K562 (cell line): ENCODE measurements around the gene EIPR1. TPM values are rescaled to one million over a fixed set of nuclear protein-coding genes. Genes with fewer than 3 reads are reported as not detected.

Experiments
- ELF1 ChIP-seq: fragments of 200-800 bp; sonication (Bioruptor generic); IDR thresholded peaks from 2 replicates; pipeline ENCODE4 v1.6.1; 2016; ENCODE audit warnings: missing genetic modification characterization, missing compliant biosample characterization
- ELK3 ChIP-seq: fragments of 450-650 bp; formaldehyde crosslinking; IDR thresholded peaks from 2 replicates; pipeline ENCODE4 v1.4.0; 2020; ENCODE audit warnings: mild to moderate bottlenecking
- GMEB1 ChIP-seq: fragments of 250-450 bp; sonication (Bioruptor Pico); IDR thresholded peaks from 2 replicates; pipeline ENCODE4 v1.4.0; 2020; ENCODE audit warnings: mild to moderate bottlenecking
- HNRNPL ChIP-seq: fragments of 200-400 bp; formaldehyde crosslinking; IDR thresholded peaks from 2 replicates; pipeline ENCODE4 v1.6.1; 2017; ENCODE audit warnings: low read depth, mild to moderate bottlenecking, low read length
- KDM2B ChIP-seq: fragments of 250-450 bp; sonication (Bioruptor Pico); IDR thresholded peaks from 2 replicates; pipeline ENCODE4 v1.8.0; 2021; ENCODE audit warnings: mild to moderate bottlenecking, moderate library complexity
- KLF10 ChIP-seq: fragments of 250-450 bp; sonication (Bioruptor Pico); IDR thresholded peaks from 2 replicates; pipeline ENCODE4 v1.6.1; 2021; ENCODE audit warnings: matching md5 sums
- MAFG ChIP-seq: fragments of 450-650 bp; conservative IDR thresholded peaks from 2 replicates; pipeline ENCODE4 v1.6.1; 2016; ENCODE audit warnings: missing genetic modification characterization, missing compliant biosample characterization
- MEIS2 ChIP-seq: fragments of 450-650 bp; IDR thresholded peaks from 2 replicates; pipeline ENCODE4 v1.6.1; 2014; ENCODE audit warnings: mild to moderate bottlenecking; ENCODE audit not compliant: partially characterized antibody
- PPARD ChIP-seq: fragments of 250-450 bp; sonication (Bioruptor Pico); IDR thresholded peaks from 2 replicates; pipeline ENCODE4 v1.8.0; 2022; ENCODE audit warnings: inconsistent platforms, mild to moderate bottlenecking, moderate library complexity
- SIN3B ChIP-seq: fragments of 450-650 bp; IDR thresholded peaks from 2 replicates; pipeline ENCODE4 v1.6.1; 2017; ENCODE audit warnings: low read depth, mild to moderate bottlenecking, moderate library complexity
- SREBF2 ChIP-seq: sonication (generic); formaldehyde crosslinking; IDR thresholded peaks from 2 replicates; pipeline ENCODE4 v1.4.0; 2020; ENCODE audit warnings: mild to moderate bottlenecking, missing genetic modification reagents
- TCFL5 ChIP-seq: fragments of 250-450 bp; sonication (Bioruptor Pico); conservative IDR thresholded peaks from 2 replicates; pipeline ENCODE4 v1.6.1; 2021; ENCODE audit warnings: mild to moderate bottlenecking, moderate library complexity, matching md5 sums
- ZNF134 ChIP-seq: fragments of 250-450 bp; sonication (Bioruptor Pico); conservative IDR thresholded peaks from 2 replicates; pipeline ENCODE4 v1.4.0; 2020
- ZNF165 ChIP-seq: fragments of 250-450 bp; sonication (Bioruptor Pico); IDR thresholded peaks from 2 replicates; pipeline ENCODE4 v1.4.0; 2020; ENCODE audit warnings: borderline replicate concordance
- ZNF282 ChIP-seq: sonication (generic); formaldehyde crosslinking; IDR thresholded peaks from 2 replicates; pipeline ENCODE4 v1.8.1; 2023; ENCODE audit warnings: missing genetic modification reagents
- ZNF3 ChIP-seq: fragments of 250-450 bp; sonication (Bioruptor Pico); IDR thresholded peaks from 2 replicates; pipeline ENCODE4 v1.5.0; 2021; ENCODE audit warnings: mild to moderate bottlenecking, moderate library complexity
- ZNF511 ChIP-seq: sonication (generic); formaldehyde crosslinking; IDR thresholded peaks from 2 replicates; pipeline ENCODE4 v1.8.0; 2022; ENCODE audit warnings: mild to moderate bottlenecking, missing genetic modification reagents
- ZNF76 ChIP-seq: fragments of 250-450 bp; sonication (Bioruptor Pico); IDR thresholded peaks from 2 replicates; pipeline ENCODE4 v1.4.0; 2020; ENCODE audit warnings: mild to moderate bottlenecking, moderate library complexity, borderline replicate concordance
- polyA plus RNA-seq, 8 experiments: library from polyadenylated mRNA; depleted of rRNA in 4 of 8; stranded (reverse) in 5 of 8; unstranded in 3 of 8; fragments of >200 nt; fragmentation: Nextera tagmentation in 2 of 8; fragmentation: Illumina TruSeq in 1 of 8; extraction: Ambion mirVana in 2 of 8; extraction: Trizol in 1 of 8; gene quantifications; 2 replicates each; pipeline versions ENCODE4 v1.2.1 to v1.2.3, GENCODE V29; 2011 to 2014; ENCODE audit warnings: inconsistent platforms in 1 of 8, missing spikeins in 1 of 8
- total RNA-seq, 7 experiments: library from RNA; depleted of rRNA in 6 of 7; stranded (reverse); fragments of >200 nt in 6 of 7; fragmentation: Illumina TruSeq in 2 of 7; extraction: Trizol in 2 of 7; gene quantifications; 2 replicates each; pipeline versions ENCODE4 v1.2.1 to v1.2.3, GENCODE V29; 2011 to 2021; ENCODE audit warnings: low replicate concordance in 1 of 7
- TF ChIP-seq, protein P1 (sequence below): fragments of 450-650 bp; formaldehyde crosslinking; IDR thresholded peaks from 2 replicates; pipeline ENCODE4 v1.4.0; 2020; ENCODE audit warnings: mild to moderate bottlenecking, mixed read lengths

EIPR1 gene
- total and polyA plus RNA-seq, 9 of the 15 experiments (the other 6 are each of a cell fraction or from before 2014, with no cell fraction given), result 19.9 to 54.4 (median 35.9) TPM

DNA sequence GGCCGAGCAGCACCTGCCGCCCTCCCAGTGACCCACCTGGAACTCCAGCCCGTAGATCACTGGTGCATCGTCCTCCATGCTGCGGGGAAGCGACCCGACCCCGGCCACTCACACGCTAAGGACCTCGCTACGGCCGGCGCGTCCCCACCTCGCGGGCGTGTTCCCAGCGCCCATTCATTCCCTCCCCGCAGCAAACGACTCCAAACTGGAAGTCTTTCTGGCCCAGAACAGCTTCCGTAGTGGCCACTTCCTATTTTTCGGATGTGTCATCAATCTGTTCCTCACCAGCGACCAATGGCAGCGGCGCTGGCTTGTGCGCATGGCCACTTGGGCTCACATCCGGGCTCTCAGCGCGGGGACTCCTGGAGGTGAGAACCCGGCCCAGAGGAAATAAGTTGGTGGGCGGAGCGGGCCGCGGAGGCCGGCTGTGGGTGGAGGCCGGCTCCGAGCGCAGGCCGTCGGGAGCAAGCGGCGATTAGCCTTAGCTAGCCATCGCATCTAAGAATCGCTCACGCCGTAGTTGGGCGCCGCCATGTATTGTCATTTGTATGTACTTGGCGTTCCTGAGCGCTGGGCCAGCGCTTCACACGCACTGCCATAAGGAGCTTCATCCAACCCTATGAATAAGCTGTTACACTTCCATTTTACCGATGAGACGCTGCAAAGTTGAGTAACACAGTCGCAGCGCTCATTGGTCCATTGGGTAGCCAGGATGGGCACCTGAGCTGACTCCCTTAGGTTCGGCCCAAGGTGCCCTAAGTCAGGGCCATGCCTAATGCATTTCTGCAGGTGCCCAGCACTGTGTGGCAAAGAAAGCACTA lies at the start of gene EIPR1 (continued):
- TF ChIP-seq ZNF3 (CRISPR knock-in tag) (no peak), ZNF134 (CRISPR knock-in tag) (no peak), PPARD (no peak), ZNF165 (CRISPR knock-in tag) (no peak), SREBF2 (CRISPR knock-in tag) (no peak), ELK3 (no peak), SIN3B (peak; percentile 89), TCFL5 (CRISPR knock-in tag) (no peak), GMEB1 (CRISPR knock-in tag) (no peak), HNRNPL (no peak), ZNF76 (CRISPR knock-in tag) (no peak), ZNF282 (CRISPR knock-in tag) (no peak), MEIS2 (peak; percentile 70), MAFG (tag) (0 out of 2 replicates have a peak, but pooled peaks have one; percentile 14), ZNF511 (CRISPR knock-in tag) (peak; percentile 63; the same call in 1 of the 2 replicates), ELF1 (peak; percentile 97), KLF10 (CRISPR knock-in tag) (no peak), KDM2B (CRISPR knock-in tag) (no peak; the same call in 1 of the 2 replicates)
- TF ChIP-seq, protein P1, sequence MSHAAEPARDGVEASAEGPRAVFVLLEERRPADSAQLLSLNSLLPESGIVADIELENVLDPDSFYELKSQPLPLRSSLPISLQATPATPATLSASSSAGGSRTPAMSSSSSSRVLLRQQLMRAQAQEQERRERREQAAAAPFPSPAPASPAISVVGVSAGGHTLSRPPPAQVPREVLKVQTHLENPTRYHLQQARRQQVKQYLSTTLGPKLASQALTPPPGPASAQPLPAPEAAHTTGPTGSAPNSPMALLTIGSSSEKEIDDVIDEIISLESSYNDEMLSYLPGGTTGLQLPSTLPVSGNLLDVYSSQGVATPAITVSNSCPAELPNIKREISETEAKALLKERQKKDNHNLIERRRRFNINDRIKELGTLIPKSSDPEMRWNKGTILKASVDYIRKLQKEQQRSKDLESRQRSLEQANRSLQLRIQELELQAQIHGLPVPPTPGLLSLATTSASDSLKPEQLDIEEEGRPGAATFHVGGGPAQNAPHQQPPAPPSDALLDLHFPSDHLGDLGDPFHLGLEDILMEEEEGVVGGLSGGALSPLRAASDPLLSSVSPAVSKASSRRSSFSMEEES, result no peak
